HepG2 (cell line): Measurements from ENCODE around the gene MFSD11. TPM values are rescaled to one million over a fixed set of nuclear protein-coding genes. Genes with fewer than 3 reads are reported as not detected.
A peak's percentile ranks its signal among the peaks of the same experiment; 100 is the strongest.

ENCODE experiments used
- ASH2L ChIP-seq: fragments of 300-600, 200-600 bp; sonication (generic); IDR thresholded peaks from 2 replicates; pipeline ENCODE4 v1.7.0; 2017; ENCODE audit warnings: low read depth, mild to moderate bottlenecking, moderate library complexity, mixed read lengths, low read length; ENCODE audit not compliant: insufficient read length
- ELF4 ChIP-seq: sonication (generic); formaldehyde crosslinking; IDR thresholded peaks from 2 replicates; pipeline ENCODE4 v1.5.0; 2020; ENCODE audit warnings: missing genetic modification reagents, mild to moderate bottlenecking, moderate library complexity, borderline replicate concordance
- FOXK1 ChIP-seq: sonication (generic); formaldehyde crosslinking; IDR thresholded peaks from 2 replicates; pipeline ENCODE4 v1.4.0; 2020; ENCODE audit warnings: low read depth, missing genetic modification reagents, borderline replicate concordance
- GATAD1 ChIP-seq: IDR thresholded peaks from 2 replicates; pipeline ENCODE4 v1.6.1; 2016; ENCODE audit warnings: missing genetic modification reagents, missing compliant biosample characterization
- HDAC1 ChIP-seq: sonication (generic); formaldehyde crosslinking; IDR thresholded peaks from 2 replicates; pipeline ENCODE4 v1.5.1; 2020; ENCODE audit warnings: mild to moderate bottlenecking, missing genetic modification reagents
- HES4 ChIP-seq: sonication (generic); formaldehyde crosslinking; IDR thresholded peaks from 2 replicates; pipeline ENCODE4 v1.9.0; 2021; ENCODE audit warnings: mild to moderate bottlenecking, missing genetic modification reagents, borderline replicate concordance
- HOXA3 ChIP-seq: sonication (generic); formaldehyde crosslinking; IDR thresholded peaks from 2 replicates; pipeline ENCODE4 v1.5.0; 2020; ENCODE audit warnings: missing genetic modification reagents
- HOXA5 ChIP-seq: sonication (generic); formaldehyde crosslinking; IDR thresholded peaks from 2 replicates; pipeline ENCODE4 v1.4.0; 2020; ENCODE audit warnings: missing genetic modification reagents
- REPIN1 ChIP-seq: sonication (generic); formaldehyde crosslinking; IDR thresholded peaks from 2 replicates; pipeline ENCODE4 v1.8.0; 2022; ENCODE audit warnings: missing genetic modification reagents, low read depth, mild to moderate bottlenecking, borderline replicate concordance
- SAP130 ChIP-seq: IDR thresholded peaks from 2 replicates; pipeline ENCODE4 v1.6.1; 2016; ENCODE audit warnings: low read depth
- SKI ChIP-seq: fragments of 450-650 bp; IDR thresholded peaks from one replicate; pipeline ENCODE4 v1.6.1; 2018; ENCODE audit warnings: mild to moderate bottlenecking; ENCODE audit not compliant: partially characterized antibody
- SNAI1 ChIP-seq: sonication (generic); formaldehyde crosslinking; IDR thresholded peaks from 2 replicates; pipeline ENCODE4 v1.5.0; 2020; ENCODE audit warnings: mild to moderate bottlenecking, missing genetic modification reagents, borderline replicate concordance
- SP1 ChIP-seq, 2 experiments: fragments of 450-650 bp in 1 of 2; sonication (generic) in 1 of 2; formaldehyde crosslinking in 1 of 2; IDR thresholded peaks; 2 replicates each; pipeline versions ENCODE4 v1.4.0 to v1.6.1; 2016 to 2020; ENCODE audit warnings: missing genetic modification reagents in 1 of 2
- TCF7 ChIP-seq: sonication (generic); IDR thresholded peaks from 2 replicates; pipeline ENCODE4 v1.6.1; 2016; ENCODE audit warnings: antibody characterized with exemption, low read depth
- ZBTB1 ChIP-seq: sonication (generic); formaldehyde crosslinking; IDR thresholded peaks from 2 replicates; pipeline ENCODE4 v1.4.0; 2020; ENCODE audit warnings: missing genetic modification reagents, borderline replicate concordance
- ZC3H4 ChIP-seq: sonication (generic); formaldehyde crosslinking; IDR thresholded peaks from 2 replicates; pipeline ENCODE4 v1.4.0; 2020; ENCODE audit warnings: missing genetic modification reagents, borderline replicate concordance
- ZFP36L1 ChIP-seq: sonication (generic); formaldehyde crosslinking; IDR thresholded peaks from 2 replicates; pipeline ENCODE4 v1.8.0; 2022; ENCODE audit warnings: mild to moderate bottlenecking, missing genetic modification reagents, moderate library complexity
- ZFY ChIP-seq: sonication (generic); formaldehyde crosslinking; IDR thresholded peaks from 2 replicates; pipeline ENCODE4 v1.4.0; 2020; ENCODE audit warnings: missing genetic modification reagents
- ZNF331 ChIP-seq: sonication (generic); formaldehyde crosslinking; IDR thresholded peaks from 2 replicates; pipeline ENCODE4 v1.4.0; 2020; ENCODE audit warnings: missing genetic modification reagents
- ZNF746 ChIP-seq: sonication (generic); formaldehyde crosslinking; IDR thresholded peaks from 2 replicates; pipeline ENCODE4 v1.8.0; 2022; ENCODE audit warnings: mild to moderate bottlenecking, missing genetic modification reagents
- ZNF772 ChIP-seq: sonication (generic); formaldehyde crosslinking; IDR thresholded peaks from 2 replicates; pipeline ENCODE4 v1.5.0; 2020; ENCODE audit warnings: mild to moderate bottlenecking, missing genetic modification reagents
- ZSCAN31 ChIP-seq: sonication (generic); formaldehyde crosslinking; IDR thresholded peaks from 2 replicates; pipeline ENCODE4 v1.5.0; 2020; ENCODE audit warnings: low read depth, mild to moderate bottlenecking, missing genetic modification reagents
- polyA plus RNA-seq, 8 experiments: library from polyadenylated mRNA; depleted of rRNA in 3 of 8; stranded (reverse) in 7 of 8; unstranded in 1 of 8; fragments of >200 nt; fragmentation: Illumina TruSeq in 4 of 8; extraction: Trizol in 4 of 8; gene quantifications; 2 replicates each; pipeline versions ENCODE4 v1.2.1 to v1.2.3, GENCODE V29; 2011 to 2016; ENCODE audit warnings: low read depth in 4 of 8, missing spikeins in 1 of 8, mixed read lengths in 1 of 8; ENCODE audit not compliant: insufficient read depth in 1 of 8
- total RNA-seq, 5 experiments: library from RNA; depleted of rRNA; stranded (reverse); fragments of >200 nt; fragmentation: Illumina TruSeq; extraction: Trizol; gene quantifications; 2 replicates each; pipeline ENCODE4 v1.2.3, GENCODE V29; 2016; ENCODE audit warnings: low read depth in 1 of 5
- TF ChIP-seq, protein P1 (sequence below): sonication (generic); formaldehyde crosslinking; IDR thresholded peaks from 2 replicates; pipeline ENCODE4 v1.5.0; 2020; ENCODE audit warnings: missing genetic modification reagents
- TF ChIP-seq, protein P2 (sequence below): sonication (generic); formaldehyde crosslinking; IDR thresholded peaks from 2 replicates; pipeline ENCODE4 v1.5.1; 2020; ENCODE audit warnings: missing genetic modification reagents, mild to moderate bottlenecking, borderline replicate concordance
- TF ChIP-seq, protein P3 (sequence below): sonication (generic); formaldehyde crosslinking; IDR thresholded peaks from 2 replicates; pipeline ENCODE4 v1.4.0; 2020; ENCODE audit warnings: low read depth, mild to moderate bottlenecking, missing genetic modification reagents
- TF ChIP-seq, protein P4 (sequence below): IDR thresholded peaks from 2 replicates; pipeline ENCODE4 v1.6.1; 2016; ENCODE audit warnings: missing biosample characterization, missing genetic modification reagents, low read depth

Gene MFSD11
- total and polyA plus RNA-seq, 2 of the 13 experiments (the other 11 are each of a cell fraction or from before 2014, with no cell fraction given): 26.1 to 36.3 TPM

DNA sequence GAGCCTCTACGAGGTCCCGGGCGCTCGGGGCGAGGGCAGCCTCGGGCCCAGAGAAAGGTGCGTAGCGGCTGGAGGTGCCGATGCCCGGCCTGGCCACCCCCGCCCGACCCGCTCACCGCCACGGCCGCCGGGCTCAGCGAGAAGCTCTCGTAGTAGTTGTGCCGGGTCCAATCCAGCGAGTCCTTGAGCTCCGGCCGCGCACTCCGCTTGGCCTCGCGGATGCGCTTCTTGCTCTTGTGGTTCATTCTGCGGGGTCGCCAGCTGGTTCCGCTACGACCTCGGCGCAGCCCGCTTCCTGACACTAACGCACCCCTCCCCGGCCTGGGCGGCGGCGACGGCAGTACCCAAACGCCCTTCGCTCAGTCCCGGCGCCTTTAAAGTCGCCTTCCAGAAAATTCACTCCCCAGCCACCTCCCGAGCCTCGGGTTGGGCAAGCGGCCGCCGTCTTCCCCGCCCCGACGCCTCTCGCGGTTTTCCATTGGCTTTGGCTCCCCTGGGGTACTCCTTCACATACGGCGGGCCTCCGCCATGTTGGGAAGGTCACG lies 11.6 kb upstream of the MFSD11 start, which contains the start of gene JMJD6 (continued):
- TF ChIP-seq HES4 (CRISPR knock-in tag) (no peak; the same call in 1 of the 2 replicates), ZBTB1 (CRISPR knock-in tag) (no peak), ASH2L (peak; percentile 4), SNAI1 (no peak; the same call in 1 of the 2 replicates), FOXK1 (peak; percentile 14; the same call in 1 of the 2 replicates), ZNF746 (CRISPR knock-in tag) (peak; percentile 70; the same call in 1 of the 2 replicates), HOXA3 (CRISPR knock-in tag) (peak; percentile 91), SKI (peak; percentile 58), ZFP36L1 (CRISPR knock-in tag) (0 out of 2 replicates have a peak, but pooled peaks have one; percentile 31), REPIN1 (CRISPR knock-in tag) (0 out of 2 replicates have a peak, but pooled peaks have one; percentile 10), ELF4 (CRISPR knock-in tag) (peak; percentile 85), ZNF331 (peak; percentile 63), ZNF772 (CRISPR knock-in tag) (peak; percentile 53; the same call in 1 of the 2 replicates), GATAD1 (CRISPR knock-in tag) (peak; percentile 66), ZFY (CRISPR knock-in tag) (peak; percentile 90), SAP130 (peak; percentile 85), ZC3H4 (CRISPR knock-in tag) (no peak), HDAC1 (peak; percentile 51), SP1 (IDR thresholded peaks at IDR 0.05) (no peak), SP1 (CRISPR knock-in tag; IDR thresholded peaks at IDR 0.05) (peak; percentile 89), HOXA5 (0 out of 2 replicates have a peak, but pooled peaks have one; percentile 50), TCF7 (peak; percentile 14; the same call in 1 of the 2 replicates), ZSCAN31 (CRISPR knock-in tag) (peak; percentile 93)
- TF ChIP-seq, protein P1, sequence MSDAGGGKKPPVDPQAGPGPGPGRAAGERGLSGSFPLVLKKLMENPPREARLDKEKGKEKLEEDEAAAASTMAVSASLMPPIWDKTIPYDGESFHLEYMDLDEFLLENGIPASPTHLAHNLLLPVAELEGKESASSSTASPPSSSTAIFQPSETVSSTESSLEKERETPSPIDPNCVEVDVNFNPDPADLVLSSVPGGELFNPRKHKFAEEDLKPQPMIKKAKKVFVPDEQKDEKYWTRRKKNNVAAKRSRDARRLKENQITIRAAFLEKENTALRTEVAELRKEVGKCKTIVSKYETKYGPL: no peak
- TF ChIP-seq, protein P2, sequence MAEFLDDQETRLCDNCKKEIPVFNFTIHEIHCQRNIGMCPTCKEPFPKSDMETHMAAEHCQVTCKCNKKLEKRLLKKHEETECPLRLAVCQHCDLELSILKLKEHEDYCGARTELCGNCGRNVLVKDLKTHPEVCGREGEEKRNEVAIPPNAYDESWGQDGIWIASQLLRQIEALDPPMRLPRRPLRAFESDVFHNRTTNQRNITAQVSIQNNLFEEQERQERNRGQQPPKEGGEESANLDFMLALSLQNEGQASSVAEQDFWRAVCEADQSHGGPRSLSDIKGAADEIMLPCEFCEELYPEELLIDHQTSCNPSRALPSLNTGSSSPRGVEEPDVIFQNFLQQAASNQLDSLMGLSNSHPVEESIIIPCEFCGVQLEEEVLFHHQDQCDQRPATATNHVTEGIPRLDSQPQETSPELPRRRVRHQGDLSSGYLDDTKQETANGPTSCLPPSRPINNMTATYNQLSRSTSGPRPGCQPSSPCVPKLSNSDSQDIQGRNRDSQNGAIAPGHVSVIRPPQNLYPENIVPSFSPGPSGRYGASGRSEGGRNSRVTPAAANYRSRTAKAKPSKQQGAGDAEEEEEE: 0 out of 2 replicates have a peak, but pooled peaks have one; percentile 22
- TF ChIP-seq, protein P3, sequence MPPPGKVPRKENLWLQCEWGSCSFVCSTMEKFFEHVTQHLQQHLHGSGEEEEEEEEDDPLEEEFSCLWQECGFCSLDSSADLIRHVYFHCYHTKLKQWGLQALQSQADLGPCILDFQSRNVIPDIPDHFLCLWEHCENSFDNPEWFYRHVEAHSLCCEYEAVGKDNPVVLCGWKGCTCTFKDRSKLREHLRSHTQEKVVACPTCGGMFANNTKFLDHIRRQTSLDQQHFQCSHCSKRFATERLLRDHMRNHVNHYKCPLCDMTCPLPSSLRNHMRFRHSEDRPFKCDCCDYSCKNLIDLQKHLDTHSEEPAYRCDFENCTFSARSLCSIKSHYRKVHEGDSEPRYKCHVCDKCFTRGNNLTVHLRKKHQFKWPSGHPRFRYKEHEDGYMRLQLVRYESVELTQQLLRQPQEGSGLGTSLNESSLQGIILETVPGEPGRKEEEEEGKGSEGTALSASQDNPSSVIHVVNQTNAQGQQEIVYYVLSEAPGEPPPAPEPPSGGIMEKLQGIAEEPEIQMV (CRISPR knock-in tag): no peak
- TF ChIP-seq, protein P4, sequence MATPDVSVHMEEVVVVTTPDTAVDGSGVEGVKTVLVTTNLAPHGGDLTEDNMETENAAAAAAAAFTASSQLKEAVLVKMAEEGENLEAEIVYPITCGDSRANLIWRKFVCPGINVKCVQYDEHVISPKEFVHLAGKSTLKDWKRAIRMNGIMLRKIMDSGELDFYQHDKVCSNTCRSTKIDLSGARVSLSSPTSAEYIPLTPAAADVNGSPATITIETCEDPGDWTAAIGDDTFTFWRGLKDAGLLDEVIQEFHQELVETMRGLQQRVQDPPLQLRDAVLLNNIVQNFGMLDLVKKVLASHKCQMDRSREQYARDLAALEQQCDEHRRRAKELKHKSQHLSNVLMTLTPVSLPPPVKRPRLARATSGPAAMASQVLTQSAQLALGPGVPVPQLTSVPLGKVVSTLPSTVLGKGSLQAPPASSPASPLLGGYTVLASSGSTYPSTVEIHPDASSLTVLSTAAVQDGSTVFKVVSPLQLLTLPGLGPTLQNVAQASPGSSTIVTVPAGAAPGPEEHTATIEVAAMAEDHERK (CRISPR knock-in tag): peak; percentile 82
